A673 (cell line): Measurements from ENCODE around the gene HOXA6. TPM values are rescaled to one million over a fixed set of nuclear protein-coding genes. Genes with fewer than 3 reads are reported as not detected.

Experiments used
- BruUV-seq: library from RNA; stranded (reverse); fragments of 400-500 nt; replicated peaks from 2 replicates; lab custom pipeline; 2021; lab: Mats Ljungman, UMichigan
- CTCF ChIA-PET: fragments of 300-600 bp; sonication (Branson Sonifier 250); formaldehyde crosslinking; loops from one replicate; lab custom pipeline; 2022; ENCODE audit warnings: antibody characterized with exemption; lab: Charles Lee
- POLR2A ChIA-PET: fragments of 300-600 bp; sonication (Branson Sonifier 250); formaldehyde crosslinking; loops from one replicate; lab custom pipeline; 2022; ENCODE audit warnings: antibody characterized with exemption; ENCODE audit not compliant: low non-redundant PET; lab: Charles Lee
- DNase-seq: peaks from one replicate; pipeline ENCODE4 v3.0.0-alpha.2; 2015; ENCODE audit warnings: low spot score
- H3K27ac ChIP-seq: fragments of 200-600 bp; sonication (generic); 2 replicates; pipeline ENCODE4 v1.5.1; 2016; ENCODE audit warnings: mixed run types, low read depth, mild to moderate bottlenecking, mixed read lengths, antibody characterized with exemption, low read length; ENCODE audit not compliant: poor library complexity, severe bottlenecking
- H3K27me3 ChIP-seq: fragments of 200-600 bp; sonication (generic); replicated peaks from 2 replicates; pipeline ENCODE4 v1.6.1; 2017; ENCODE audit warnings: mixed run types, low read depth, mild to moderate bottlenecking, mixed read lengths, antibody characterized with exemption, low read length; ENCODE audit not compliant: insufficient read depth, poor library complexity
- H3K36me3 ChIP-seq: fragments of 200-600 bp; sonication (generic); 2 replicates; pipeline ENCODE4 v1.6.1; 2016; ENCODE audit warnings: mixed run types, mild to moderate bottlenecking, mixed read lengths, antibody characterized with exemption, low read length; ENCODE audit not compliant: insufficient read depth, poor library complexity, severe bottlenecking
- H3K4me1 ChIP-seq: fragments of 200-600 bp; sonication (generic); 2 replicates; pipeline ENCODE4 v1.6.1; 2017; ENCODE audit warnings: mixed run types, mild to moderate bottlenecking, mixed read lengths, antibody characterized with exemption, low read length; ENCODE audit not compliant: insufficient read depth, poor library complexity, severe bottlenecking
- H3K4me3 ChIP-seq: fragments of 200-600 bp; sonication (generic); 2 replicates; pipeline ENCODE4 v1.5.1; 2016; ENCODE audit warnings: low read depth, mixed run types, mild to moderate bottlenecking, mixed read lengths, low read length; ENCODE audit not compliant: poor library complexity, severe bottlenecking
- H3K9me3 ChIP-seq: fragments of 200-600 bp; sonication (generic); 2 replicates; pipeline ENCODE4 v1.6.1; 2016; ENCODE audit warnings: mixed run types, low read depth, mild to moderate bottlenecking, mixed read lengths, antibody characterized with exemption, low read length; ENCODE audit not compliant: poor library complexity, severe bottlenecking
- EZH2 ChIP-seq: fragments of 200-600 bp; sonication (generic); IDR thresholded peaks from 2 replicates; pipeline ENCODE4 v1.6.1; 2017; ENCODE audit warnings: borderline replicate concordance, low read depth, mild to moderate bottlenecking, mixed read lengths, antibody characterized with exemption, low read length; ENCODE audit not compliant: poor library complexity, severe bottlenecking
- intact Hi-C: fragments of 100-400 bp; cut with micrococcal nuclease; formaldehyde crosslinking; loops from one replicate; pipeline ENCODE4 v1.10.0; 2022; ENCODE audit not compliant: unreplicated experiment
- total RNA-seq: library from RNA; stranded (reverse); gene quantifications from 2 replicates; pipeline ENCODE4 v1.2.3, GENCODE V29; 2021
- TF ChIP-seq, protein P1 (sequence below): fragments of 300-800, 200-600 bp; sonication (generic); conservative IDR thresholded peaks from 2 replicates; pipeline ENCODE4 v1.5.1; 2017; ENCODE audit warnings: low read depth, mild to moderate bottlenecking, antibody characterized with exemption, low read length, moderate library complexity, mixed read lengths

The HOXA6 gene
- total RNA-seq, 1 experiment from 2014 or later: not detected

- peaks cover 7% of the 10 kb centered on the region for H3K4me1 ChIP-seq
- CTCF ChIA-PET: no interaction called here
- intact Hi-C loops: no loop called here
- H3K9me3 ChIP-seq: no peaks in the 10 kb centered on the region
- peaks cover 77% of the 10 kb centered on the region for H3K27me3 ChIP-seq
- DNase-seq: no peak
- TF ChIP-seq EZH2: peak; percentile 94
- TF ChIP-seq, protein P1, sequence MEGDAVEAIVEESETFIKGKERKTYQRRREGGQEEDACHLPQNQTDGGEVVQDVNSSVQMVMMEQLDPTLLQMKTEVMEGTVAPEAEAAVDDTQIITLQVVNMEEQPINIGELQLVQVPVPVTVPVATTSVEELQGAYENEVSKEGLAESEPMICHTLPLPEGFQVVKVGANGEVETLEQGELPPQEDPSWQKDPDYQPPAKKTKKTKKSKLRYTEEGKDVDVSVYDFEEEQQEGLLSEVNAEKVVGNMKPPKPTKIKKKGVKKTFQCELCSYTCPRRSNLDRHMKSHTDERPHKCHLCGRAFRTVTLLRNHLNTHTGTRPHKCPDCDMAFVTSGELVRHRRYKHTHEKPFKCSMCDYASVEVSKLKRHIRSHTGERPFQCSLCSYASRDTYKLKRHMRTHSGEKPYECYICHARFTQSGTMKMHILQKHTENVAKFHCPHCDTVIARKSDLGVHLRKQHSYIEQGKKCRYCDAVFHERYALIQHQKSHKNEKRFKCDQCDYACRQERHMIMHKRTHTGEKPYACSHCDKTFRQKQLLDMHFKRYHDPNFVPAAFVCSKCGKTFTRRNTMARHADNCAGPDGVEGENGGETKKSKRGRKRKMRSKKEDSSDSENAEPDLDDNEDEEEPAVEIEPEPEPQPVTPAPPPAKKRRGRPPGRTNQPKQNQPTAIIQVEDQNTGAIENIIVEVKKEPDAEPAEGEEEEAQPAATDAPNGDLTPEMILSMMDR: no peak
- H3K36me3 ChIP-seq: no peaks in the 10 kb centered on the region
- POLR2A ChIA-PET: no interaction called here
- BruUV-seq: no TSS peak
- no peak overlapping the region for H3K27ac ChIP-seq
- no peak overlapping the region for H3K4me3 ChIP-seq
Observed at GRCh38 chr7:27154901-27155815, 7.6 kb upstream of the HOXA6 start.

DNA sequence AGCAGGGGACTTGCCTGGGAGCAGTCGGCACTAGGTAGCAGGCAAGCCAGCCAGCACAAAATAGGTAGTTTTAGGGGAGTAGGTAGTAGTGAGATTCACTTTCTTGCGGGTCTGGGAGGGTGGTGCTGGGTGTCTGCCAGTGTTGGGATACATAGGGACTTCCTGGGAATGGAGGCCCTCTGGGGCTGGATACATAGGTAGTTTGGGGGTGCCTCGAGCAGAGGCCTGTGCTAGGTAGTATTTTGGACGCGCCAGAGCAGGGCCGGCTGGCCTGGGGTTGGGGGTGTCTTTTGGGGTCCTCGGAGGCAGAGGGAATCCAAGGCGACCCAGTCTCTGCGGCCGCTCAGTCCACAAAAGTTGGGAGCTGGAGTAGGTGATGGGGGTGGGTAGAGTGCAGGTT lies 6.8 kb upstream of the HOXA6 start:
- BruUV-seq: no TSS peak
- no peak for DNase-seq
- POLR2A ChIA-PET: no interaction called here
- Histone ChIP-seq H3K4me1 (peaks cover 7% of the 10 kb centered on the region), H3K9me3 (no peaks in the 10 kb centered on the region), H3K36me3 (no peaks in the 10 kb centered on the region), H3K27me3 (peaks cover 85% of the 10 kb centered on the region), H3K4me3 (no peak overlapping the region), H3K27ac (no peak overlapping the region)
- CTCF ChIA-PET: no interaction called here
- TF ChIP-seq, protein P1: no peak
- no peak for TF ChIP-seq EZH2
- intact Hi-C loops: no loop called here

DNA sequence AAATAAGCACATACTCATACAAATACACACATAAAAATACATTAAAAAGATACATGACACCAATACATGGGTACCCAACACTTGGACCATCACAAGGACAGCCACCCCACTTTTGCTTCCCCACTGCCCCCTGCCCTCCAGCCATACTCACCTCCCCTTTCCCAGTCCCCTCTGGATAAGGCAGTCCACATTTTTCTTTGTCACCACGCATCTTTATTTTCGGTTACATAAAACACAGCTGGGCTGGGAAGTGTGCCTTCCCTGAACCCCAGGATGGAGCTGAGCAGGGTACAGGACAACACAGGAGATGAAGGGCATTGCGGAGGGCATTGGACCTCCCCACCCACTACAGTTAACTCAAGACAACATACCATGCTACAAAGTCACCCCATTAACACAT lies 6.0 kb upstream of the HOXA6 start:
- intact Hi-C loops: no loop called here
- H3K9me3 ChIP-seq: no peaks in the 10 kb centered on the region
- H3K27me3 ChIP-seq: peaks cover 93% of the 10 kb centered on the region
- no peak for DNase-seq
- H3K36me3 ChIP-seq: no peaks in the 10 kb centered on the region
- H3K27ac ChIP-seq: no peak overlapping the region
- peaks cover 7% of the 10 kb centered on the region for H3K4me1 ChIP-seq
- ChIA-PET POLR2A (no interaction called here), CTCF (no interaction called here)
- TF ChIP-seq, protein P1: no peak
- TF ChIP-seq EZH2: no peak
- no TSS peak for BruUV-seq
- no peak overlapping the region for H3K4me3 ChIP-seq
